HL-60 (cell line): ENCODE measurements around the gene TMUB1.

Experiments used
- CTCF ChIP-seq: IDR thresholded peaks from one replicate; pipeline ENCODE4 v1.5.1; 2011; ENCODE audit warnings: low read length, control low read depth, inconsistent platforms; ENCODE audit not compliant: insufficient read depth
- POLR2AphosphoS5 ChIP-seq: IDR thresholded peaks from 2 replicates; pipeline ENCODE4 v1.6.1; 2012; ENCODE audit warnings: low read depth
- REST ChIP-seq: IDR thresholded peaks from 2 replicates; pipeline ENCODE4 v1.6.1; 2012; ENCODE audit warnings: low read depth; ENCODE audit not compliant: insufficient replicate concordance
- SPI1 ChIP-seq: IDR thresholded peaks from 2 replicates; pipeline ENCODE4 v1.6.1; 2012; ENCODE audit warnings: low read depth, mild to moderate bottlenecking, borderline replicate concordance

- TF ChIP-seq POLR2AphosphoS5 (no peak), CTCF (no peak), SPI1 (no peak), REST (no peak)
Measured at GRCh38 chr7:151088019-151088855, 4.9 kb upstream of the TMUB1 start.
